Measurements from ENCODE around the gene MAP3K14.

Gene MAP3K14

GRCh38 chr17:45218895-45219661 is 97.7 kb downstream of the MAP3K14 start:
- Histone ChIP-seq H3K27ac (ENCODE audit: low read depth, low read length) (no peak overlapping the region), H3K9ac (ENCODE audit: low read length in 5 of 5) (no peak overlapping the region), H3K27me3 (ENCODE audit: control insufficient read depth in 5 of 5, insufficient read depth in 4 of 5, low read length in 5 of 5) (no peaks in the 10 kb centered on the region), H3K36me3 (ENCODE audit: control insufficient read depth in 5 of 5, insufficient read depth in 5 of 5, low read length in 5 of 5) (no peaks in the 10 kb centered on the region), H3K4me3 (ENCODE audit: low read depth in 1 of 5, low read length in 5 of 5) (no peak overlapping the region), H3K9me3 (ENCODE audit: control insufficient read depth in 5 of 5, low read length in 5 of 5) (no peaks in the 10 kb centered on the region), H3K4me1 (ENCODE audit: control insufficient read depth in 5 of 5, insufficient read depth in 5 of 5, low read length in 5 of 5) (peaks cover 8 to 47% (median 34%) of the 10 kb centered on the region in 5 donors)

Measured in subcutaneous abdominal adipose tissue (tissue), 5 donors.